Activated CD4-positive, alpha-beta T cell treated with anti-CD3 and anti-CD28 coated beads for 36 hours (primary cell): Measurements from ENCODE around the gene CACNA1C. TPM values are rescaled to one million over a fixed set of nuclear protein-coding genes. Genes with fewer than 3 reads are reported as not detected.

ENCODE experiments used
- ATAC-seq: fragments of 200-7000 bp; cut with Tn5 transposase; one replicate; pipeline ENCODE4 v1.10.0; 2021; ENCODE audit warnings: mild to moderate bottlenecking, moderate library complexity
- CTCF ChIA-PET: fragments of 350-600 bp; sonication (Branson Sonifier 250); formaldehyde crosslinking; loops from one replicate; lab custom pipeline; 2021; ENCODE audit warnings: antibody characterized with exemption; lab: Charles Lee
- POLR2A ChIA-PET: fragments of 350-600 bp; sonication (Branson Sonifier 250); formaldehyde crosslinking; loops from one replicate; lab custom pipeline; 2021; ENCODE audit warnings: antibody characterized with exemption, inconsistent platforms; lab: Charles Lee
- DNase-seq: peaks from one replicate; pipeline ENCODE4 v3.0.0-alpha.2; 2020
- H3K27ac Mint-ChIP-seq: one replicate; pipeline ENCODE4 v1.8.0; 2021; ENCODE audit warnings: mixed read lengths
- H3K27me3 Mint-ChIP-seq: one replicate; pipeline ENCODE4 v1.8.0; 2021; ENCODE audit warnings: mixed read lengths
- H3K36me3 Mint-ChIP-seq: one replicate; pipeline ENCODE4 v1.8.0; 2021; ENCODE audit warnings: low read depth, mixed read lengths
- H3K4me1 Mint-ChIP-seq: one replicate; pipeline ENCODE4 v1.8.0; 2021; ENCODE audit warnings: mixed read lengths
- H3K4me3 Mint-ChIP-seq: one replicate; pipeline ENCODE4 v1.8.0; 2021; ENCODE audit warnings: mild to moderate bottlenecking, moderate library complexity, mixed read lengths
- H3K9me3 Mint-ChIP-seq: one replicate; pipeline ENCODE4 v1.8.0; 2021; ENCODE audit warnings: low read depth, mixed read lengths
- intact Hi-C, 2 experiments: fragments of 100-400 bp; cut with DNase I in 1 of 2; cut with micrococcal nuclease in 1 of 2; formaldehyde crosslinking; loops; one replicate each; pipeline versions ENCODE4 v1.14.2 to v1.15.1; 2022 to 2024; cut with DNase I, micrococcal nuclease
- total RNA-seq, 2 experiments: library from RNA; stranded (reverse); gene quantifications; one replicate each; pipeline ENCODE4 v1.2.3, GENCODE V29; 2021

Gene CACNA1C
- total RNA-seq, 2 experiments from 2014 or later, result 0.11 TPM

DNA sequence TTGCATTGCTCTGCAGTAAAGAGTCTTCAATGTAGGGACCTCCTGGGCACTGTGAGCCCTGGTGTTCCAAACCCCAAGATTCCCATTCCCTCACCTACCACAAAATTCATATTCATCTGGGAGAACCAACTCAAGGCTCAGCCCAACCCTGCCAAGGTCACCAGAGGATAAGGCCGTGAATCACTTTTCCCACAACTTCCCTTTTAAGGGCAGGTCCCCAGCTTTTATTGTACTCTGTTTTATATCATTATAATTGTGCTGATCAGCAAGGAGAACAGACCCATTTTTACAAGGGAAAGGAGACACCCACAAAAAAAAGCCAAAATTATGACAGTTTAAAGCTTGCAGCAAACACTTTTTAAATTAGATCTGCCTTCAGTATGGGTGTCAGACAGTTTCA is 379.0 kb downstream of the CACNA1C start:
- POLR2A ChIA-PET, result no interaction called here

GRCh38 chr12:2432856-2433255 is 380.1 kb downstream of the CACNA1C start:
- H3K4me3 Mint-ChIP-seq, result no peak overlapping the region

More for the DNA sequence above, 379.0 kb downstream of the CACNA1C start:
- no peak overlapping the region for H3K4me3 Mint-ChIP-seq
- H3K4me1 Mint-ChIP-seq, result no peaks in the 10 kb centered on the region
- ATAC-seq (no peak), DNase-seq (no peak)
- intact Hi-C loops, result no loop called here
- no peaks in the 10 kb centered on the region for H3K36me3 Mint-ChIP-seq
- CTCF ChIA-PET, result interaction anchor here (0.6 kb wide), 1 partner anchor 998 kb away, joined by 3 read pairs; no protein-coding TSS in a partner anchor
- H3K9me3 Mint-ChIP-seq, result no peaks in the 10 kb centered on the region
- no peak overlapping the region for H3K27ac Mint-ChIP-seq
- peaks cover 5% of the 10 kb centered on the region for H3K27me3 Mint-ChIP-seq

GRCh38 chr12:2435511-2435910 is 382.7 kb downstream of the CACNA1C start:
- no peaks in the 10 kb centered on the region for H3K4me1 Mint-ChIP-seq
- H3K4me3 Mint-ChIP-seq, result no peak overlapping the region
- no peak for DNase-seq
- H3K36me3 Mint-ChIP-seq, result no peaks in the 10 kb centered on the region
- ChIA-PET CTCF (no interaction called here), POLR2A (no interaction called here)
- ATAC-seq, result no peak
- peaks cover 5% of the 10 kb centered on the region for H3K27me3 Mint-ChIP-seq
- H3K9me3 Mint-ChIP-seq, result no peaks in the 10 kb centered on the region
- H3K27ac Mint-ChIP-seq, result no peak overlapping the region
- intact Hi-C loops, result no loop called here

More at GRCh38 chr12:2432856-2433255, 380.1 kb downstream of the CACNA1C start:
- Mint-ChIP-seq H3K9me3 (no peaks in the 10 kb centered on the region), H3K4me1 (no peaks in the 10 kb centered on the region), H3K27me3 (peaks cover 5% of the 10 kb centered on the region), H3K36me3 (no peaks in the 10 kb centered on the region), H3K27ac (no peak overlapping the region)
- DNase-seq, result no peak
- POLR2A ChIA-PET, result no interaction called here
- ATAC-seq, result no peak
- intact Hi-C loops, result no loop called here
- CTCF ChIA-PET, result no interaction called here

- Mint-ChIP-seq H3K27me3 (peaks cover 7% of the 10 kb centered on the region), H3K27ac (no peak overlapping the region), H3K36me3 (no peaks in the 10 kb centered on the region), H3K4me1 (no peaks in the 10 kb centered on the region), H3K9me3 (no peaks in the 10 kb centered on the region), H3K4me3 (no peak overlapping the region)
- intact Hi-C loops, result no loop called here
- ChIA-PET CTCF (no interaction called here), POLR2A (no interaction called here)
- ATAC-seq, result no peak
- no peak for DNase-seq
Measured at GRCh38 chr12:2439332-2440100, 386.7 kb downstream of the CACNA1C start.

DNA sequence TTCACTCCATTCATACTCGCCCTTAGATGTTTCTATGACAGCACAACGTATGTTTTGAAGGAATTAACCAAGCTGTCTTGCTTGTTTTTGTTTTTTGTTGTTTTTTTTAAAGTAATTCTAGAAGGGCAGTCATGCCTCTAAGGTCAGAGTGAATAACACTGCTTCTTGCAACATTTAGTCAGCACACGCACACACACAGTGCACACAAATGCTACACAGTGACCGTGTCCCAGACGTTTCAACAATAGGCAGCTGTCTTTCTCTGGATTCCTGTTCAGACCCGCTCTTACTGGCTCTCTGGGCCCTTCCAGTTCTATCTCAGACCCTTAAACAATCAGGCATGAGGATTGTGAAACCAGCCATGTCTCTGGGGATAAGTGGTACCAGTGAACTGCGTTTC is 391.0 kb downstream of the CACNA1C start:
- no peaks in the 10 kb centered on the region for H3K36me3 Mint-ChIP-seq

GRCh38 chr12:2445968-2446367 is 393.2 kb downstream of the CACNA1C start:
- Mint-ChIP-seq H3K4me1 (no peaks in the 10 kb centered on the region), H3K36me3 (no peaks in the 10 kb centered on the region), H3K9me3 (no peaks in the 10 kb centered on the region), H3K27ac (no peak overlapping the region), H3K27me3 (peaks cover 11% of the 10 kb centered on the region), H3K4me3 (no peak overlapping the region)
- DNase-seq, result no peak
- ChIA-PET CTCF (no interaction called here), POLR2A (no interaction called here)
- no peak for ATAC-seq
- intact Hi-C loops, result no loop called here

More for the DNA sequence above, 391.0 kb downstream of the CACNA1C start:
- intact Hi-C loops, result no loop called here
- Mint-ChIP-seq H3K4me1 (no peaks in the 10 kb centered on the region), H3K4me3 (no peak overlapping the region), H3K27me3 (peaks cover 11% of the 10 kb centered on the region), H3K9me3 (no peaks in the 10 kb centered on the region), H3K27ac (no peak overlapping the region)
- POLR2A ChIA-PET, result no interaction called here
- CTCF ChIA-PET, result no interaction called here
- DNase-seq, result no peak
- no peak for ATAC-seq

- ChIA-PET POLR2A (no interaction called here), CTCF (no interaction called here)
- Mint-ChIP-seq H3K36me3 (no peaks in the 10 kb centered on the region), H3K9me3 (no peaks in the 10 kb centered on the region), H3K4me1 (no peaks in the 10 kb centered on the region), H3K27me3 (peaks cover 8% of the 10 kb centered on the region), H3K27ac (no peak overlapping the region), H3K4me3 (no peak overlapping the region)
- intact Hi-C loops, result no loop called here
- ATAC-seq (no peak), DNase-seq (no peak)
Measured at GRCh38 chr12:2447861-2448260, 395.1 kb downstream of the CACNA1C start.

- Mint-ChIP-seq H3K27me3 (peaks cover 5% of the 10 kb centered on the region), H3K27ac (no peak overlapping the region), H3K4me1 (no peaks in the 10 kb centered on the region), H3K4me3 (no peak overlapping the region), H3K36me3 (no peaks in the 10 kb centered on the region), H3K9me3 (no peaks in the 10 kb centered on the region)
- DNase-seq (no peak), ATAC-seq (no peak)
- ChIA-PET POLR2A (no interaction called here), CTCF (interaction anchor here (0.7 kb wide), 1 partner anchor 96 kb away, joined by 3 read pairs; no protein-coding TSS in a partner anchor)
- intact Hi-C loops, result no loop called here
Measured at GRCh38 chr12:2449586-2449985, 396.8 kb downstream of the CACNA1C start.

GRCh38 chr12:2450553-2450952 is 397.8 kb downstream of the CACNA1C start:
- no peak for ATAC-seq
- no peak overlapping the region for H3K27ac Mint-ChIP-seq
- no peaks in the 10 kb centered on the region for H3K9me3 Mint-ChIP-seq
- DNase-seq, result no peak
- intact Hi-C loops, result no loop called here
- H3K36me3 Mint-ChIP-seq, result no peaks in the 10 kb centered on the region
- H3K4me3 Mint-ChIP-seq, result no peak overlapping the region
- no peaks in the 10 kb centered on the region for H3K4me1 Mint-ChIP-seq
- H3K27me3 Mint-ChIP-seq, result no peaks in the 10 kb centered on the region
- CTCF ChIA-PET, result no interaction called here
- POLR2A ChIA-PET, result no interaction called here

DNA sequence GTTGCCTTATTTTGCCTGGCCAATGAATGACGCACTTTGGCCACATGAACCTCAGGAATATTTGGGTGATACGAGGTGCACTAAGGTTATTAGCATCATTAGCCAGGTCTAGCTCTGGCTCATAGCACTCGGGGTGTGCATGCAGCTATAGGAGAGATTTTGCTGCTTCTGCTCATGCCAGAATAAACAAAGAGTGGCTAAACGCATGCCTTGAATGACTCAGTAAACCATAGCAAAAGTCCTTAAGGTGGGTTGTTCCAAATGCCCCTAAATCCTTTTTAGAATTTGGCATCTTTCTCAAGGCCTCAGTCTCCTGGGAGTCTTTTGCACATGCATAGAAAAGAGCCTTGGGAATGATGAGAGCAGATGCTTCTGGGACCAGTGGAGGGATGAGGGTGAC is 398.2 kb downstream of the CACNA1C start:
- H3K4me3 Mint-ChIP-seq, result no peak overlapping the region
- no peak for ATAC-seq
- ChIA-PET POLR2A (no interaction called here), CTCF (no interaction called here)
- DNase-seq, result no peak
- H3K27ac Mint-ChIP-seq, result no peak overlapping the region
- no peaks in the 10 kb centered on the region for H3K36me3 Mint-ChIP-seq
- H3K27me3 Mint-ChIP-seq, result no peaks in the 10 kb centered on the region
- intact Hi-C loops, result no loop called here
- no peaks in the 10 kb centered on the region for H3K4me1 Mint-ChIP-seq
- H3K9me3 Mint-ChIP-seq, result no peaks in the 10 kb centered on the region

GRCh38 chr12:2451497-2451896 is 398.7 kb downstream of the CACNA1C start:
- ChIA-PET CTCF (no interaction called here), POLR2A (no interaction called here)
- Mint-ChIP-seq H3K27me3 (no peaks in the 10 kb centered on the region), H3K4me3 (no peak overlapping the region), H3K4me1 (no peaks in the 10 kb centered on the region), H3K9me3 (no peaks in the 10 kb centered on the region), H3K27ac (no peak overlapping the region), H3K36me3 (no peaks in the 10 kb centered on the region)
- ATAC-seq (no peak), DNase-seq (no peak)
- intact Hi-C loops, result no loop called here

DNA sequence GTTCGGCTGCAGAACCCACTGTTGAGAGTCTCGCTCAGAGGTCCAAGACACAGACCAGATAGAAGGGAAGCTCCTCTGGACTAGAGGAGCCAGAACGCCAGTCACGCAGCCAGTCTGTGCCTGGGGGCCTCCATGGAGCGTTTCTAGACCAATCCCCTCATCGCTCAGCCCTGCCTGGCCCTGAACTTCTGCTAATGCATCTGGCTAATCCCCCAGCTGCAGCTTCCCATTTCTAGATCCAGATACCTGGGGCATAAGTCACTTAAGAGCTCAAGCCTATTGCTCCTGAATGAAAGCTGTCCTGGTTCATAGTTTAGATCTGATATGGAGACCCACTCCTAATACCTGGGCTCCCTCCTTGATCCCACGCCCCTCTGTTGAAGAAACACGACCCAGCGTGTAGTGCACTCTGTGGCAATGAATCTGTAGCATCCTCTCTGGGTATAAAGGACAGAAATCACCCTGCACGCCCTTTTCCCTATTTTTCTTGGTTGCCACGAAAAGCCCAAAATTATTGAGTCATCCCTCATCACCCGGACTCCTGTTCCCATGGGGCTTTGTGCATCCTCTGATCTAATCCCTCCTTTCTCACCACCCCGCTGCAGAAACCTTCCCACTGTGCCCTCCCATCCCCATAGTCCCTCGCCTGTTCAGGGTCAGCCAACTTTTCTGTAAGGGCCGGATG is 400.4 kb downstream of the CACNA1C start:
- Mint-ChIP-seq H3K4me1 (no peaks in the 10 kb centered on the region), H3K4me3 (no peak overlapping the region), H3K27ac (no peak overlapping the region), H3K9me3 (no peaks in the 10 kb centered on the region), H3K36me3 (no peaks in the 10 kb centered on the region), H3K27me3 (no peaks in the 10 kb centered on the region)
- ChIA-PET POLR2A (interaction anchor here (0.7 kb wide), 1 partner anchor 281 kb away, joined by 3 read pairs; no protein-coding TSS in a partner anchor), CTCF (no interaction called here)
- intact Hi-C loops, result no loop called here
- DNase-seq, result no peak
- ATAC-seq, result no peak
